WTC11 (cell line): ENCODE results near the gene LIF. TPM values are rescaled to one million over a fixed set of nuclear protein-coding genes. Genes with fewer than 3 reads are reported as not detected.

Source experiments
- ATAC-seq: fragments of 200-7000 bp; cut with Tn5 transposase; 2 replicates; pipeline ENCODE4 v1.10.0; 2021; ENCODE audit warnings: mild to moderate bottlenecking, moderate library complexity
- CTCF ChIA-PET: fragments of 300-600 bp; sonication (Branson Sonifier 250); formaldehyde crosslinking; loops from one replicate; lab custom pipeline; 2021; ENCODE audit warnings: antibody characterized with exemption; lab: Charles Lee
- POLR2A ChIA-PET: fragments of 350-600 bp; sonication (Branson Sonifier 250); formaldehyde crosslinking; loops from one replicate; lab custom pipeline; 2021; ENCODE audit warnings: antibody characterized with exemption; lab: Charles Lee
- DNase-seq: peaks from one replicate; pipeline ENCODE4 v3.0.0; 2021; ENCODE audit warnings: low spot score
- H3K27ac Mint-ChIP-seq: 2 replicates; pipeline ENCODE4 v1.8.0; 2021; ENCODE audit warnings: mixed read lengths
- H3K27me3 Mint-ChIP-seq: 2 replicates; pipeline ENCODE4 v1.8.0; 2021; ENCODE audit warnings: low read depth, mild to moderate bottlenecking, moderate library complexity, mixed read lengths
- H3K36me3 Mint-ChIP-seq: 2 replicates; pipeline ENCODE4 v1.8.0; 2021; ENCODE audit warnings: mixed read lengths
- H3K4me1 Mint-ChIP-seq: 2 replicates; pipeline ENCODE4 v1.8.0; 2022; ENCODE audit warnings: mixed read lengths
- H3K4me3 Mint-ChIP-seq: 2 replicates; pipeline ENCODE4 v1.8.0; 2021; ENCODE audit warnings: mild to moderate bottlenecking, moderate library complexity, mixed read lengths
- H3K9me3 Mint-ChIP-seq: 2 replicates; pipeline ENCODE4 v1.8.0; 2021; ENCODE audit warnings: mixed read lengths
- AFF4 ChIP-seq: sonication (generic); formaldehyde crosslinking; IDR thresholded peaks from 2 replicates; pipeline ENCODE4 v1.8.1; 2023; ENCODE audit warnings: mild to moderate bottlenecking, missing genetic modification reagents, borderline replicate concordance
- ATF1 ChIP-seq: sonication (generic); formaldehyde crosslinking; IDR thresholded peaks from 2 replicates; pipeline ENCODE4 v1.8.1; 2023; ENCODE audit warnings: mild to moderate bottlenecking, moderate library complexity, missing genetic modification reagents
- ATF6 ChIP-seq: sonication (generic); formaldehyde crosslinking; IDR thresholded peaks from 2 replicates; pipeline ENCODE4 v1.8.1; 2023; ENCODE audit warnings: mild to moderate bottlenecking, missing genetic modification reagents
- CREM ChIP-seq: sonication (generic); formaldehyde crosslinking; IDR thresholded peaks from 2 replicates; pipeline ENCODE4 v1.8.1; 2022; ENCODE audit warnings: mild to moderate bottlenecking, missing genetic modification reagents, moderate library complexity
- CTCF ChIP-seq: fragments of 200-600 bp; IDR thresholded peaks from 2 replicates; pipeline ENCODE4 v1.8.0; 2022; ENCODE audit warnings: antibody characterized with exemption
- E2F1 ChIP-seq: sonication (generic); formaldehyde crosslinking; IDR thresholded peaks from 2 replicates; pipeline ENCODE4 v1.8.0; 2022; ENCODE audit warnings: mild to moderate bottlenecking, missing genetic modification reagents
- E2F5 ChIP-seq: sonication (generic); formaldehyde crosslinking; IDR thresholded peaks from 2 replicates; pipeline ENCODE4 v1.8.1; 2022; ENCODE audit warnings: mild to moderate bottlenecking, moderate library complexity, missing genetic modification reagents
- HMGA2 ChIP-seq: fragments of 250-450 bp; sonication (Bioruptor Pico); IDR thresholded peaks from 2 replicates; pipeline ENCODE4 v1.4.0; 2021; ENCODE audit warnings: mild to moderate bottlenecking, moderate library complexity
- JUN ChIP-seq: sonication (generic); formaldehyde crosslinking; IDR thresholded peaks from 2 replicates; pipeline ENCODE4 v1.8.0; 2023; ENCODE audit warnings: mild to moderate bottlenecking, missing genetic modification reagents
- MLX ChIP-seq: sonication (generic); formaldehyde crosslinking; IDR thresholded peaks from 2 replicates; pipeline ENCODE4 v1.8.1; 2023; ENCODE audit warnings: mild to moderate bottlenecking, missing genetic modification reagents, moderate library complexity
- NFATC4 ChIP-seq: fragments of 250-450 bp; sonication (Bioruptor Pico); IDR thresholded peaks from 2 replicates; pipeline ENCODE4 v1.9.0; 2021; ENCODE audit warnings: mild to moderate bottlenecking
- NFE2L1 ChIP-seq: sonication (generic); formaldehyde crosslinking; IDR thresholded peaks from 2 replicates; pipeline ENCODE4 v1.8.1; 2023; ENCODE audit warnings: missing genetic modification reagents
- NR2C2 ChIP-seq: sonication (generic); formaldehyde crosslinking; IDR thresholded peaks from 2 replicates; pipeline ENCODE4 v1.8.0; 2022; ENCODE audit warnings: mild to moderate bottlenecking, missing genetic modification reagents
- RORB ChIP-seq: fragments of 250-450 bp; sonication (Bioruptor Pico); IDR thresholded peaks from 2 replicates; pipeline ENCODE4 v1.9.0; 2021; ENCODE audit warnings: mild to moderate bottlenecking
- SMAD4 ChIP-seq: sonication (generic); formaldehyde crosslinking; IDR thresholded peaks from 2 replicates; pipeline ENCODE4 v1.8.0; 2022; ENCODE audit warnings: mild to moderate bottlenecking, missing genetic modification reagents
- SP1 ChIP-seq: sonication (generic); formaldehyde crosslinking; conservative IDR thresholded peaks from 2 replicates; pipeline ENCODE4 v1.8.1; 2022; ENCODE audit warnings: missing genetic modification reagents
- TCF7 ChIP-seq: sonication (generic); formaldehyde crosslinking; IDR thresholded peaks from 2 replicates; pipeline ENCODE4 v1.8.0; 2022; ENCODE audit warnings: mild to moderate bottlenecking, low read depth, missing genetic modification reagents, moderate library complexity
- TP53 ChIP-seq: sonication (generic); formaldehyde crosslinking; IDR thresholded peaks from 2 replicates; pipeline ENCODE4 v1.8.1; 2023; ENCODE audit warnings: mild to moderate bottlenecking, missing genetic modification reagents
- ZBTB21 ChIP-seq: sonication (generic); formaldehyde crosslinking; IDR thresholded peaks from 2 replicates; pipeline ENCODE4 v1.8.1; 2023; ENCODE audit warnings: mild to moderate bottlenecking, missing genetic modification reagents, borderline replicate concordance
- ZNF263 ChIP-seq: sonication (generic); formaldehyde crosslinking; IDR thresholded peaks from 2 replicates; pipeline ENCODE4 v1.8.1; 2022; ENCODE audit warnings: low read depth, mild to moderate bottlenecking, moderate library complexity, missing genetic modification reagents
- ZNF416 ChIP-seq: fragments of 250-450 bp; sonication (Bioruptor Pico); IDR thresholded peaks from 2 replicates; pipeline ENCODE4 v1.9.0; 2021; ENCODE audit warnings: mild to moderate bottlenecking, inconsistent platforms
- ZNF423 ChIP-seq: fragments of 250-450 bp; sonication (Bioruptor Pico); IDR thresholded peaks from 2 replicates; pipeline ENCODE4 v2.1.2; 2022; ENCODE audit warnings: mild to moderate bottlenecking, moderate library complexity
- total RNA-seq: library from RNA; stranded (reverse); gene quantifications from 3 replicates; pipeline ENCODE4 v1.2.3, GENCODE V29; 2021

Gene LIF
- total RNA-seq, 1 experiment from 2014 or later, result 7.2 TPM

GRCh38 chr22:30193031-30193775 is 53.4 kb downstream of the LIF start:
- H3K4me3 Mint-ChIP-seq, result no peak overlapping the region
- ChIA-PET POLR2A (no interaction called here), CTCF (no interaction called here)
- no peak for TF ChIP-seq NFE2L1 (CRISPR knock-in tag)
- TF ChIP-seq E2F1 (CRISPR knock-in tag), result no peak
- TF ChIP-seq SP1 (CRISPR knock-in tag), result no peak
- no peak for TF ChIP-seq ATF6 (CRISPR knock-in tag)
- H3K36me3 Mint-ChIP-seq, result no peaks in the 10 kb centered on the region
- H3K27me3 Mint-ChIP-seq, result peaks cover 7% of the 10 kb centered on the region; the same call in 1 of the 2 replicates
- 0 out of 2 replicates have a peak, but pooled peaks cover 3% of the 10 kb centered on the region for H3K9me3 Mint-ChIP-seq
- ATAC-seq, result no peak
- H3K27ac Mint-ChIP-seq, result no peak overlapping the region
- peaks cover 54% of the 10 kb centered on the region for H3K4me1 Mint-ChIP-seq
- DNase-seq, result no peak

- no peaks in the 10 kb centered on the region for H3K36me3 Mint-ChIP-seq
- ChIA-PET CTCF (no interaction called here), POLR2A (no interaction called here)
- ATAC-seq (no peak), DNase-seq (no peak)
- H3K4me1 Mint-ChIP-seq, result peaks cover 55% of the 10 kb centered on the region
- no peak for TF ChIP-seq SMAD4
- no peak for TF ChIP-seq NR2C2 (CRISPR knock-in tag)
- TF ChIP-seq TP53 (CRISPR knock-in tag), result no peak
- no peak for TF ChIP-seq TCF7 (CRISPR knock-in tag)
- TF ChIP-seq ATF1 (CRISPR knock-in tag), result no peak
- TF ChIP-seq CTCF, result no peak
- no peak for TF ChIP-seq ZNF423 (CRISPR knock-in tag)
- no peak for TF ChIP-seq RORB (CRISPR knock-in tag)
- TF ChIP-seq NFATC4, result no peak
- TF ChIP-seq CREM (CRISPR knock-in tag), result no peak
- TF ChIP-seq E2F5, result no peak
- TF ChIP-seq MLX (CRISPR knock-in tag), result no peak
- TF ChIP-seq ZNF416, result no peak
- no peak for TF ChIP-seq AFF4
- no peak for TF ChIP-seq HMGA2
- no peak for TF ChIP-seq JUN (CRISPR knock-in tag)
- TF ChIP-seq ZBTB21 (CRISPR knock-in tag), result no peak
- no peak for TF ChIP-seq ZNF263 (CRISPR knock-in tag)
- 0 out of 2 replicates have a peak, but pooled peaks cover 2% of the 10 kb centered on the region for H3K9me3 Mint-ChIP-seq
- no peak overlapping the region for H3K4me3 Mint-ChIP-seq
- H3K27ac Mint-ChIP-seq, result no peak overlapping the region
- peaks cover 7% of the 10 kb centered on the region; the same call in 1 of the 2 replicates for H3K27me3 Mint-ChIP-seq
Observed at GRCh38 chr22:30192427-30192826, 54.1 kb downstream of the LIF start.
